ENCODE results near the gene IPP.
"Not testable (repeated sequence)": the region's sequence is repeated elsewhere in the genome, so short reads cannot be mapped to it uniquely, and the experiment has no call there.

The IPP gene

DNA sequence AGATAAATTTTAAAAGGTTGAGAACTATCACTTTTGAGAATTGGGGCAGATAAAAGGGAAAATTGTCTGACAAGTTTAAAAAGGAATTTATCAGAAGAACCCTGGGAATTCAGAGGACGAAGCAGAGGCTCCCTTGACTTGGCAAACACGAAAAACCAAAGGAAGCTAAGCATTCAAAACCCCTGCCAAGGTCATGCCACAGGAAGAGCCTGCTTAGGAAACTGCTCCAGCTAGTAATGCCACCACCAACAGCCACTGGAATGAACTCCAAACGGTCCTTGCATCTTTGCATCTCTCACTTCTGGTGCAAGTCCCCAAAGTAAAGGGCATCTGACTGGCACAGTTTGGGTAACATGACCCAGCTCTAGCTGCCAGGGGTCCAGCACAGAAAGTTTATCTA lies 71.3 kb downstream of the IPP start:
- DNase-seq: no peak

DNA sequence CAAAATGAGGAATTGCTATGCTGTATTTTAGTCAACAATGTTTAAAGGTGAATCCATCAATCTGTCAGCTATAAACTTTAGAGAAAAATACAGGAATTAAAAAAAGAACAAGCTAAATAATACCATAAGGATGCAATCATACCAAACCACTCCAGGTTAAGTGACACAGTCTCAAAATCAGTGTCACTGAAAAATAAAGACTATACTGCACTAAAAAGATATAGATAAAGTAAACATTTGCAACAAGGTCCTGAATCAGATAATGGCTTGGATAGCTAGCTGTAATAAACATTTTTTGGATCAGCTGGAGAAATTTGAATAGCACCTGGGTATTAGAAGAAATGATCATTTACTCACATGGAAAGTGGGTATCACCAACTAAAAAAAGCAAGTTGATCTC lies 72.0 kb downstream of the IPP start:
- DNase-seq: no peak

DNA sequence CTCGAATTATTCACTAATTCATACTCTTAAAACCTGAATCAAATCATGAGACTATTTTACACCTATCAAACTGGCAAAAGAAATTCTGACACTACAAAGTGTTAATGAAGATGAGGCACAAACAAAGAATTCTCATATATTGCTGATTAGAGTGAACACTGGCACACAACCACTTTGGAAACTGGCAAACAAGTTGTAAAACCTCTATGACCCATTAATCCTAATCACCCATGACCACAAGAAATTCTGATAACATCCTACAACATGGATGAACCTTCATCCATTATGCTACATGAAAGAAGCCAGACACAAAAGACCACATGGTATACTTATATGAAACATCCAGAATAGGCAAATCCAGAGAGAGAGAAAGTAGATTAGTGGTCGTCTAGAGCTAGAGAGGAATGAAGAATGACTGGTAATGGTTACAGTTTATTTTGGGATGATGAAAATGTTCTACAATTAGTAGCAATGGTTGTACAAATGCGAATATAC lies 72.7 kb downstream of the IPP start:
- no peak for DNase-seq

DNA sequence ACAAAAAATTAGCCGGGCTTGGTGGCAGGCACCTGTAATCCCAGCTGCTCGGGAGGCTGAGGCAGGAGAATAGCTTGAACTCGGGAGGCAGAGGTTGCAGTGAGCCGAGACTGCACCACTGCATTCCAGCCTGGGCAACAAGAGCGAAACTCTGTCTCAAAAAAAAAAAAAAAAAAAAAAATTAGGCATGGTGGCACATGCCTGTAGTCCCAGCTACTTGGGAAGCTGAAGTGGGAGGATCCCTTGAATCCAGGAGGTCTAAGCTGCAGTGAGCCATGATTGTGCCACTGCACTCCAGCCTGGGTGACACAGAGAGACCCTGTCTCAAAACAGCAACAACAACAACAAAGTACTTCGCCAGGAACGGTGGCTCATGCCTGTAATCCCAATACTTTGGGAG lies 73.9 kb downstream of the IPP start:
- DNase-seq: not testable (repeated sequence)

DNA sequence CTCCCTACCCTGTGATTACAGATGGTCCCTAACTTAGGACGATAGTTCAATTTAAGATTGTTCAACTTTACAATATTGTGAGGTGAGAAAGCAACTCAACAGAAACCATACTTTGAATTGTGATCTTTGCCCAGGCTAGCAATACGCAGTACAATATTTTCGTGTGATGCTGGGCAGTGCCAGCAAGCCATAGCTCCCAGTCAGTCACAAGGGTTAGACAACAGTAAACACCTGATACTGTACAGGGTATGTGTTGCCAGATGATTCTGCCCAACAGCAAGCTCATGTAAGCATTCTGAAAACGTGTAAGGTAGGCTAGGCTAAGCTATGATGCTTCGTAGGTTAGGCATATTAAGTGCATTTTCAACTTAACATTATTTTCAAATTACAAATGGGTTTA lies 76.0 kb downstream of the IPP start:
- DNase-seq: no peak

DNA sequence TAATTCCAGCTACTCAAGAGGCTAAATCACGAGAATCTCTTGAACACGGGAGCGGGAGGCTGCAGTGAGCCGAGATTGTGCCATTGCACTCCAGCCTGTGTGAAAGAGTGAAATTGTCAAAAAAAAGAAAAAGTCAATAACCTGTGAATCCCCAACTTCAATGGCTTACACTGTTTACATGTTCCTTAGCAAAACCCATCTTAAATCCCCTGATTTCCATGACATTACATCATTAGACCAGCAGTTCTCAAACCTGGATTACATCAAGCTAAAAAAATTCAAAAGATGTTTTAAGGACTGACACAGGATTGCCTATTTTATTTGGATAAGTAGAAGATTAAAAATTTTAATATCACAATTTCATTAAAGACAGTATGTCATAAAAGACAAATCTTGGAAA lies 76.5 kb downstream of the IPP start:
- DNase-seq: no peak

DNA sequence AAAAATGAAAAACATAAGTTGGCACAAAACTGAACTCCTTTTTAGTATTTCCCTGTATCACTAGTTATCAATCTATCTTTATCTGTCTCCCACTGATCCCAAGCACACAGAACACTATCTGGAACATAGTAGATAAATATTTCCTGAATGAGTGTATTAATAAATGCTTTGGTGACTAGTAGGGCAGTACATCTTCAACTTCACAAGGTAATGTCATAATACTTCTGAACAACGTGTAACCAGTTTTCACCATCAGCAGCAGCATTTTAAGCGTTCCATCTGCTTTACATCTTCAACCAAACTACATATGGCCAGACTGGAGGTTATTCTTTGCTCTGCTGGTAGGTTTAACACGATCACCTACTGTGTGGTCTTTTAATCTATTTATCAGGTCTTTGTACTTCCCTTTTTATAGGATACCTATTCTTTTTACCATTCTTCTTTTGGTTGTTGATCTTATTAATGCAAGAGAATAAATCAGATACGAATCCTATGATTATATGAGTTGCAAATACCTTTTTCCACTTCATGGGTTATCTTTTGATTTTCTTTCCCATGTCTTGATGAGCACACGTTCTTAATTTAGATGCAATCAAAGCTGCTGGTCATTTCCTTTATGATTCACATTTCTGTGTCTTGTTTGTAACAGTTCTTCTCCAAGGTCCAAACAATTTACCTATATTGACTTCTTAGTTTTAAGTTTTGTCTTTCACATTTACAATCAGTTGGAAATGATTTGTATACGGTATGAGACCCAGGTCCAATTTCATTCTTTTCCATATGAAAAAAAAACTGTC lies 80.4 kb downstream of the IPP start:
- no peak for DNase-seq

DNA sequence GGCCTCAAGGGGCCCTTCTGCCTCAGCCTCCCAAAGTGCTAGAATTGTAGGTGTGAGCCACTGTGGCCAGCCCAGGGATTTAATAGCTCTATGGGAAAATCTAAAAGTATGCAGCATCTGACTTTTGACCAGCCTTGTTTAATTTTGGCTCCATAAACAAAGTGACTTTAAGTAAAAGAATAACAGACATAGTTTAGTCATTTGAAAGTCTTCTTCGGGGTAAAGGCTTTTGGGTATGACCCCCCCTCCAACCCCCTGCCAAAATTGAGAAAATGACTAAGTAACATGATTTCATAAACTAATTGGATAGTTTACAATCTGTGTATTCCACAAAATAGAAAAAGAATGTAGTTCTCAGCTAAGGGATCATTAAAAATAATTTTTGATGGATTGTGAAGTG lies 81.1 kb downstream of the IPP start:
- no peak for DNase-seq

DNA sequence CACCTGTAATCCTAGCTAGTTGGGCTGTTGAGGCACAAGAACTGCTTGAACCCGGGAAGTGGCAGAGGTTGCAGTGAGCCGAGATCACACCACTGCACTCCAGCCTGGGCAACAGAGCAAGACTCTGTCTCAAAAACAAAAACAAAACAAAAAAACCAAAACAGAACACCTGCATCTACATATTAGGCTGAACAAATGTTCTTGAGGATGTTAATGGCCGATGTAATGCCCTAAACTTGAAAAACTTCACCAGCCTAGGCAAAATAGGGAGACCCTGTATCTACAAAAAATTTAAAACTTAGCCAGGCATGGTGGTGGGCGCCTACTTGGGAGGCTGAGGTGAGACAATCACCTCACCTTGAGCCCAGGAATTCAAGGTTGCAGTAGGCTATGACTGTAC lies 81.9 kb downstream of the IPP start:
- DNase-seq: no peak

DNA sequence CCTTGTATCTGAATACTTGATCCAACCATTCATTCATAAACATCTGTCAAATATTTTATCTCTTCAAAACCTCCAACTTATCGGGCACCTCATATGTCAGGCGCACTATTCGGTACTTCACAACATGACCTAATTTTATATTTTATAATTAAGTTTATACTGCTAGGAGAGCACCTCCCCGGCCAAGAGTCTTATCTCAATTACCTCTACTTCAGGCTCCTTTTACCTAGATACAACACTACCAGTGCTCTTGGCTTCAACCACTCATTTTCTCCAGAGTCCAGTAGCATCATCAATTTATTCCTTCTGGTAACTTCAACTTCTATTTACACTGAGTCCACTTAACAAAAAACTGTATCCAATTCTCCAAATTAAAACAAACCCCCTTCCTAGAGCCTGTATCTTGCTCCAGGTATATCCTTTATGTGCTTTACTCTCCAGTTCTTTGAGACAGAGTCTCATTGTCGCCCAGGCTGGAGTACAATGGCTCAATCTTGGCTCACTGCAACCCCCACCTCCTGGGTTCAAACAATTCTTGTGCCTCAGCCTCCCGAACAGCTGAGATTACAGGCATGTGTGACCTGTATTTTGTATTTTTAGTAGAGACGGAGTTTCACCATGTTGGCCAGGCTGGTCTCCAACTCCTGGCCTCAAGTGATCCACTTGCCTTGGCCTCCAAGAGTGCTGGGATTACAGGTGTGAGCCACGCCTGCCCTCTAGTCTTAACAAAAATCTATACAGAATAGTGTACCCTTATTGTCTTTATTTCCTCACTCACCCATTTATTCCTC lies 82.9 kb downstream of the IPP start:
- no peak for DNase-seq

DNA sequence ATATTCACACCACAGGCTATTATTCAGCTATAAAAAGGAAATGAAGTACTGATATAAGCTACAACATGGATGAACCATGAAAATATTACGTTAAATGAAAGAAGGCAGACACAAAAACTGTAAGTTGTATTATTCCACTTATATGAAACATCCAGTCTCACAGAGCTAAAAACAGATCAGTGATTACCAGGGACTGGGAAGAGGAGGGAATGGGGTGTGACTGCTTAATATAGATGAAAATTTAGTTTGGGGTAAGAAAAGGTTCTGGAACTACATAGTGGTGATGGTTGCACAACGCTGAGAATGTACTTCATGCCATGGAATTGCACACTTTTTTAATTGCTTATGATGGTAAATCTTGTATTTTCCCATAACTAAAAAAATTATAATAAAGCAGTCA lies 83.6 kb downstream of the IPP start:
- no peak for DNase-seq

DNA sequence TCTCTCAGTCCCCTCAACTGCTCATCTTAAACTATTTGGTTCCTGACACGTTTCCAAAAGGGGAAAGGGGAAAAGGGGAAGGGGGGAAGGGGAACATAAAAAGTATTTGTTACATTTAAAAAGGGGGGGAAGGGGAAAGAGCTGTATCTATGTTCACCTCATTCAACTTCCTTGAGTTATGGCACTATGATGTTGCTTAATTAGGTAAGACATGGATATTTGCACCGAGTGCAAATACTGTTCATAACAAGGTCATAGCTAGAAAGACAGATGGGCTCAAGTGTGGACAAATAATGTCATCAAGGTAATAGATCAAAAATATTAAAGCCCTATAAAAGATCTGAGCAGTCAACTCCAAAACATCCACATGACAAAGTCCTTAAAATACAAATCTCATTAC lies 90.1 kb downstream of the IPP start:
- no peak for DNase-seq

DNA sequence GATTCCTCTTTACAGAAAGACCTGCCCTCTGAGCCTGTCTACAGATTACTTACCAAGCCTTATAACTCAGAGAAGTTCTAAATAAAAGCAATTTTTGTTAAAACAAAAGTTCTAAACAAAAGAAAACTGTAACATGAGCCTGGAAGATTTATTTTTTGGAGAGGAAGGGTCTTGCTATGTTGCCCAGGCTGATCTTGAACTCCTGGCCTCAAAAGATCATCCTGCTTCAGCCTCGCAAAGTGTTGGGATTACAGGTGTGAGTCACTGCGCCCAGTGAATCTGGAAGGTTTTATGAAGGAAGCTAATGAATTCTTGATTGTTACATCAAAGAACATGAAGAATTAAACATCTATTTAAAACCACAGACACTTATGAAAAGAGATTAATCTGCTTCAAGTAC lies 91.2 kb downstream of the IPP start:
- DNase-seq: no peak

DNA sequence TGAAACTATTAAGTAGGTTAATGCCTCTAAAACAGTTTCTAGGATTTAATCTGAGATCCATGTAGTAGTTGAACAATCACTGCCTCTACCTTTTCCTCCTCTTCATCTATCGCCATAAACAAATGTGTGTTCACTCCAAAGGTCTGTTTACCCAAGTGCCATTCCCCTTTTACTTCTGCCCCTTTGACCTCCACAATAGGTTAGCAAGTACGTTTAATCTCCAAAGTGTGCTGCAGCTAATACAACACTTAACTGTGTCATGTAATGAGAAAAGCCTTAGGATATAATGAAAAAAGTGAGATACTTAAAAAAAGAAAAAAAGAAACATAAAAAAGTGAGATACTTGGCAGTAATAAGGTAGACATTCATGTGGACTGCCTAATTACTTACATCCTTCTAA lies 92.3 kb downstream of the IPP start:
- DNase-seq: no peak

DNA sequence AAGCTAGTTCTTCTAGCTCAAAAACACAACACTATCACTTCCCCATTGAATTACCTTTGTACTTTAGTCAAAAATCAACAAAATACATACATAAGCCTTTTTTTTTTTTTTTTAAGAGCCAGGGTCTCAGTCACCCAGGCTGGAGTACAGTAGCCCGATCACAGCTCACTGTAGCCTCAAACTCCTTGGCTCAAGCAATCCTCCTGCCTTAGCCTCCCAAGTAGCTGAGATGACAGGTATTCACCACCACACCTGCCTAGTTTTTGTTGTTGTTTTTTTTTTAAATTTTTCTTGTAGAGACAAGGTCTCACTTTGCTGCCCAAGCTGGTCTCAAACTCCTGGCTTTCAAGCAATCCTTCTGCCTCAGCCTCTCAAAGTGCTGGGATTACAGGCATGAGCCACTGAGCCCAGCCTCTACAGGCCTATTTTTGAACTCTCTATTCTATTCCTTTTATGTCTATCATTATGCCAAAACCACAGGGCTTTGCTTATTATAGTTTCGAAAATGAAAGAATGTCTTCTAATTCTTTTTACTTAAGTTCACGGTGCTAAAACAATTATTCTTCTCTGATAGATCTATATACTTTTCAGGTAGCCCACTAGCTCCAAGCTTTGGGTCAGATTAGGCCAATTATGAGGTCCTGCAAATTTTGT lies 93.8 kb downstream of the IPP start:
- DNase-seq: no peak

DNA sequence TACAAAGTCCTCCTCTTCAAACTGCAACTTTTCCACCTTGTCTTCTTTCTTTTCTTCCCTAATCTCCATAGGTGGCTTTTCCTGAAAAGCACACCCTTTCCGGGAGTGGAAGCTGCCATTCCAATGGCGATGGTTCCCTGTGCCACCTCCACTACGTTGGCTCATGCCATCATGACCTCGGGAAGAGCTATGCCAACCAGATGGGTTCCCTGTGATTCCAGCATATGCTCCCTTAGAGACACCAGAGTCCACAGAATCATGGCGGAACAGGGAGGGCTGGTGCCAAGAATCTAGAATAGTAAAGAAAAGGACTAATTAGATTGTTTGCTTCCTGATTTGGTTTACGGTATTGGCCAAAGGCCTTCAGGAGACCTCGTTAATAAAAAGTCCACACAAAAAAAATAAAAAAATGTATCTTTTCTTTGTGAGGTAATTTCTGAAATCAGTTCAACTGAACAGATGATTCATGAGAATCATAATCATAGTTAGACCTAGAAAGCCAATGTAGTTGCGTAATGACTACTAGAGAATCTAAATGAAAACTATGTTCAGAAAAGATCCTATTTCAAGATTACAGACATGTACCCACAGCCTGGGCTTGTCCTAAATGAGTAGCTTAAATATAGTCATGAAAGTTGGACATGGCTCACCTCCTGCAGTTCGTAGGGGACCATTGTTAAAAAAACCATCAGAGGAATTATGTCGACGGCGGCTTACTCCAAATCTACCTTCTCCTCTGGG lies 95.7 kb downstream of the IPP start:
- DNase-seq: no peak
